Stimulated activated CD4-positive, alpha-beta T cell treated with anti-CD3 and anti-CD28 coated beads, Interleukin-1b, Interleukin-23, amount 100 ng/mL, for 48 hours (primary cell): ENCODE results near the gene RYR2.
"Not testable (repeated sequence)": the region's sequence is repeated elsewhere in the genome, so short reads cannot be mapped to it uniquely, and the experiment has no call there.

Source experiments
- DNase-seq: peaks from one replicate; pipeline ENCODE4 v3.0.0-alpha.2; 2020

RYR2 gene

DNA sequence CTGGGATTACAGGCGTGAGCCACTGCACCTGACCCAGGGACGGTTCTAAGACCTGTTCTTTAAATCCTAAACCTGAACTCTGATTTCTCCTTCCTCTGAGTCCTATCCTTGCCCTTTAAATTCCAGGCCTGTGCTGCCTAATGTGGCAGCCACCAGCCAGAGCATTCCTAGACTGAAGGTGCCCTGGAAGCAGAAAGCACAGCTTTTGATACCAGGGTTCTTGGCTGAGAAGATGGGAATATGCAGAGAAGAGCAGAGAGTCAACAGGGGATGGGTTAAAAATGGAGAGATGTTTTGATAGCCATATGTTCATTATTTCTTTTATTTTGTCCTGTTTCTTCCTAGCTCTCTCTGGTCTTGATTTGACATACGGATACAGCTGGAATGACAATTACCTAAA is 49.7 kb downstream of the RYR2 start:
- no peak for DNase-seq

DNA sequence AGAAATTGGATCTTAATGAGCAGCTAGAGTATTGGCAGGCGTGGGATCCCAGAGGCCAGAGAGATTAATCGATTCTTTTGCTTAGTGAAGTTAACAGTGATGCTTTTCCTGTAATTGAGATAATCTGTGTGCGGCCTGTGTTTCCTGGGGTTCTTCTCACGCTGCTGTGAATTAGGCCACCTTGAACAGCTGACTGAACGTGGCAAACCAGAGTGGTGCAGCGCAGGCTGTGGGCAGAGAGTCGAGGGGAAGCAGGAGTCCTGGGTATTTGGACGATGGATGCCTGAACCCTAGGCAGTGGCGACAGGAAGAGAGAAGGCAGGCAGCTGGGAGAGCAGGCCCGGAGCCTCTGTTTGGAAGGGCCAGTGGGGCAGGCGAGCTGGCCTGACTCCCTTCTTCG is 51.7 kb downstream of the RYR2 start:
- no peak for DNase-seq

DNA sequence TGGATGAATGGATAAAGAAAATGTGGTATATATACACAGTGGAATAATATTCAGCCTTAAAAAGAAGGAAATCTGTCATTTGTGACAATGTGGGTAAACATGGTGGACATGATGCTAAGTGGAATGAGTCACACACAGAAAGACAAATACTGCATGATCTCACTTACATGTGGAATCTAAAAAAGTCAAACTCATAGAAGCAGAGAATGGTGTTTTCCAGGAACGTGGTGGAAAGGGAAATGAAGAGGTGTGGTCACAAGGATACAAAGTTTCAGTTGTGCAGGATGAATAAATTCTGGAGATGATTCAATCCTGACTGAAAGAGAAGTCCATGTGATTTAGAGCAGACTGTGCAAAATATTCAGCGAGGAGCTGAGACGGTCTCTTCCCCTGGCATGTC is 56.6 kb downstream of the RYR2 start:
- DNase-seq, result no peak

GRCh38 chr1:237103021-237103420 is 61.0 kb downstream of the RYR2 start:
- no peak for DNase-seq

DNA sequence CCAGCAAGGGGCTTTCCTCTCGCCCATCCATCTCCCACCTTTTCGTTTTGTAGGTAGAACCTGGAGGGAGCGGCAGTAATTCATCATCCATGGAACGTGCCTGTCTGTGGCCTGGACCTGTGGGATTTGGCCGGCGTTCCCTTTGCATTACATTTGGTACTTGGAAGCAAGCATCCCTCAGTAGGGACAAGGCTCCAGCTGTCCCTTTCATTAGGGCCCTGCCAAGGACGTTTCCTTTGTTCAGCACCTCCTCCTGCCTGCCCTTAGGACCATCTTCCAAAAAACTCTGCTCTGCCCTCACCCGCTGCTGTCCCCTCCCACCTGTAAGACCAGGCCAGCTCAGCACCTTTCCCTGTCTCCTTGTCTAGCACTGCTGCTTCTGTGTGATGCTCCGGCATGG is 62.1 kb downstream of the RYR2 start:
- DNase-seq, result no peak

- no peak for DNase-seq
Measured at GRCh38 chr1:237105826-237106225, 63.8 kb downstream of the RYR2 start.

GRCh38 chr1:237108297-237109040 is 66.5 kb downstream of the RYR2 start:
- DNase-seq, result no peak

DNA sequence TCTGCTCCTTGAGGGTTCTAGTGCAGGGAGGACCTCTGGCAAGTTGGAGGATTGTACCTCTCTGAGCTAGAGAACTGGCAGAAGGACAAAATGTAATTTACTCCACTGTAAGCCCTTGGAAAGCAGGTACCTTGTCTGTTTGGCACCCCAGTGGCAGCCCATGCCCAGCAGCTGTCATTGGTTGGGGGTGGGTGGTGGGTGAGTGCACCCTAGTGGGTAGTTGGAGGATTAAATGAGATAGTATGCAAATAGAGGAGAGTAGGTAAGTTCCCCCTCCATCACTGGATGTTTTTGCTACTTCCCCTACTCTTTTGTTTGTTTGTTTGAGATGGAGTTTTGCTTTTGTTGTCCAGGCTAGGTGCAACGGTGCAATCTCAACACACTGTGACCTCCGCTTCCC is 69.8 kb downstream of the RYR2 start:
- DNase-seq, result no peak

GRCh38 chr1:237112663-237113062 is 70.7 kb downstream of the RYR2 start:
- no peak for DNase-seq

- DNase-seq, result no peak
Measured at GRCh38 chr1:237115035-237115434, 73.1 kb downstream of the RYR2 start.

GRCh38 chr1:237119091-237119490 is 77.1 kb downstream of the RYR2 start:
- DNase-seq, result no peak

GRCh38 chr1:237120683-237121082 is 78.7 kb downstream of the RYR2 start:
- no peak for DNase-seq

DNA sequence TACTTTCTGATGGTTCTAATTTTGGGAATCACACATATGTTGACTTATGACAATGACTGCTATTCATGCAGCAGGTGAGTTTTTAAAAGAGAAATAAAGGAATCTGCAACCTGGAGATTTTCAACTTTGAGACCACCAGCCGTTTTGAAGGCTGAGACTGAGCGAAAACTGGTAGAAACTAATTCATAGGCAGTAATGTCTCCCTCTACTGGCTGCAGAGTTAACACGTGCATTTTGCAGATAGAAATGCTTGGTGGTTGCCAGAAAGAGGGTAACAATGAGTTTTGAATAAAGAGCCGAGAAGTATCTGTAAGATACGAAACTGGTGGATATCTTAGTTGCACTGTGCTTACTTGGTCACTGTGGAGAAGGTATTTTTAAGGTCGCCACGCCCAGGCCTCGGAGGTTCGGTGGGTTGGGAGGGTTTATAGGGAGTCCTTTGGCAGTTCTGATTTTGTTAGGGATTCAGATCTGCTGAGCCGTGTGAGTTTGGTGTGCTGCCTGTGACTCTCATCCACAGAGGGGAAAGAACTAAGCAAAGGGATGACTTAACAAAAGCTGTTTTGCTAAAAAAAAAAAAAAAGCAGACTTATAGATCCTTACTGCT is 83.0 kb downstream of the RYR2 start:
- DNase-seq, result no peak

GRCh38 chr1:237126180-237126579 is 84.2 kb downstream of the RYR2 start:
- DNase-seq, result no peak

DNA sequence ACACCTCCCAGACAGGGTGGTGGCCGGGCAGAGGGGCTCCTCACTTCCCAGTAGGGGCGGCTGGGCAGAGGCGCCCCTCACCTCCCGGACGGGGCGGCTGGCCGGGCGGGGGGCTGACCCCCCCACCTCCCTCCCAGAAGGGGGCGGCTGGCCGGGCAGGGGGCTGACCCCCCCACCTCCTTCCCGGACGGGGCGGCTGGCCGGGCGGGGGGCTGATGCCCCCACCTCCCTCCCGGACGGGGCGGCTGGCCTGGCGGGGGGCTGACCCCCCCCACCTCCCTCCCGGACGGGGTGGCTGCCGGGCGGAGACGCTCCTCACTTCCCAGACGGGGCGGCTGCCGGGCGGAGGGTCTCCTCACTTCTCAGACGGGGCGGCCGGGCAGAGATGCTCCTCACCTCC is 85.3 kb downstream of the RYR2 start:
- DNase-seq, result not testable (repeated sequence)

DNA sequence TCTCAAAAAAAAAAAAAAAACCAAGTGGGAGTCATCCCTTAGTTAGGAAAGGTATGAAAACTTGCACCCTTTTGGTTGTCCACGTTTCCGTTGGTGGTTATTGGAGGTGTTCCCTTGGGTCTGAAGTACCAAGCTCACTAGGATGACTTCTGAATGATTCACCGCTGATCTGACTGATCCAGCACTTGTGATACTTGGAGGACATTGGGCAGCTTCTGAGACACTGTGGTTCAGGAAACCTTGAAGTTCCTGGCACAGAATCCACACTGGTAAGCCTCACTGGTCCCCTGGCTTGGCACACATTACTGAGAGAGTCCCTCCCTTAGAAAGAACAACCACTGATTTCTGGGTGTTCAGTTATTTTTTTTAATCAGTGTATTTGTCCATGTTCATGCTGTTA is 91.9 kb downstream of the RYR2 start:
- no peak for DNase-seq

GRCh38 chr1:237134929-237135328 is 92.9 kb downstream of the RYR2 start:
- no peak for DNase-seq

GRCh38 chr1:237138551-237138950 is 96.6 kb downstream of the RYR2 start:
- no peak for DNase-seq

GRCh38 chr1:237139732-237140131 is 97.7 kb downstream of the RYR2 start:
- no peak for DNase-seq

GRCh38 chr1:237140986-237141385 is 99.0 kb downstream of the RYR2 start:
- DNase-seq, result no peak

DNA sequence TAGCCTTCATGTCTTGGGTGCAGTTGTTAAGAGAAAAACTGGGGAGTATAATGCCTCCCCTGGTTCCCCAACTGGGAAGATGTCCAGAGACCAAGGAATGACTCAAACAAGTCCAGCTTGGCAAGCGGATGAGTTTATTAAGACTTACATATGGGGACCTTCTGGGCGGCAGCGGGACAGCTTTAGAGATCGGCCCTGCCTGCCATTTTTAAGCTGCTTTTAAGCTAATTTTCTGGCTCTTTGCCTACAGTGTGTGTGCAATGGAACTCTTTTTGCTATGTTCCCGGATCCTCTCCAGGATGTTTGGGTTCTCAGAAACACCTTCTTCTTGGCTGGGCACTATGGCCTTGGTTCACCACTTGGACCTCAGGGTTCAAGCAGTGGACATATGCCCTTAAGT is 99.5 kb downstream of the RYR2 start:
- no peak for DNase-seq

GRCh38 chr1:237145379-237146135 is 103.6 kb downstream of the RYR2 start:
- DNase-seq, result no peak

GRCh38 chr1:237146241-237146640 is 104.3 kb downstream of the RYR2 start:
- no peak for DNase-seq

GRCh38 chr1:237149857-237150256 is 107.9 kb downstream of the RYR2 start:
- DNase-seq, result no peak
